ENCODE measurements around the gene C22orf31.
A peak's percentile ranks its signal among the peaks of the same experiment; 100 is the strongest.

The C22orf31 gene

DNA sequence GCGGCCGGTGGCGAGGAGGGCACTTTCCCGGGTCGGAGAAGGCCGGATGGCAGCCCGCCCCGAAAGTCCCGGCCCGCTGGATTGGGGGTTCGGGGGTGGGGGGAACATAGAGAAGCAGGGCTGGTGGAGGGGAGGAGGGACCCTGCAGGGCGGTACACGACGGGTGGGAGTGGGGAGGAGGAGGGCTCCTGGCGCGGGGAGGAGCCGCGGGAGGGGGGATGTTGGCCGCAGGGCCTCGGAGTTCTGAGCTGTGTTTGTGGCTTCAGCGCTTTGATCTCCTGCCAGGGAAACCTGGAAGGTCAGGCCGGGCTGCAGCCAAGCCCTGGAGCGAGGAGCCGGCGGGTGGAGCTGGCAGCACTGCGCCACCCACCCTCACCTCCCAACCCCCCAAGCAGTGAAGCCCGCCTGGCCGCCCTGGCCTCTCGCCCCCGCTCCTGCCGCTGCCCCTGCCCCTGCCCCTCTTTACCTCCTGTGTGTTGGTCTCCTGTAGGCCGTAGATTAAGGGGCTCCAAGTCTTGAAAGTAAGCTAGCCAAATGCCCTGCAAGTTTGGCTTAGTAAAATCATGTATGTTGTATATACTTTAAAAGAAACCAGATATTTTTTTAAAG is 30.9 kb downstream of the C22orf31 start:
- H3K27ac ChIP-seq (ENCODE audit: low read depth, low read length), result no peak overlapping the region
- no peaks in the 10 kb centered on the region for H3K9me2 ChIP-seq (replicated peaks; ENCODE audit: control insufficient read depth, low read length)
- H4K20me1 ChIP-seq (ENCODE audit: control insufficient read depth, insufficient read depth, low read depth, low read length), result no peaks in the 10 kb centered on the region
- peaks cover 30% of the 10 kb centered on the region for H3K27me3 ChIP-seq (ENCODE audit: control insufficient read depth, low read length)
- no peaks in the 10 kb centered on the region for H3K36me3 ChIP-seq (ENCODE audit: control insufficient read depth, low read length)
- H3K4me3 ChIP-seq (ENCODE audit: low read length), result no peak overlapping the region
- no peaks in the 10 kb centered on the region for H3K4me1 ChIP-seq (ENCODE audit: control insufficient read depth, low read length)
- no peaks in the 10 kb centered on the region for H3K9me3 ChIP-seq (ENCODE audit: control insufficient read depth, insufficient read depth, low read length)
- no peaks in the 10 kb centered on the region for H3F3A ChIP-seq (ENCODE audit: control insufficient read depth, insufficient read depth)
- no peak for TF ChIP-seq CTCF (IDR thresholded peaks at IDR 0.05; ENCODE audit: low read depth, low read length, poor library complexity, severe bottlenecking)
- TF ChIP-seq EZH2phosphoT487 (IDR thresholded peaks at IDR 0.05; ENCODE audit: borderline replicate concordance, low read length), result 0 out of 2 replicates have a peak, but pooled peaks have one; percentile 52
- no peak overlapping the region for H3K4me2 ChIP-seq (ENCODE audit: low read length)
- no peaks in the 10 kb centered on the region for H3K79me2 ChIP-seq (ENCODE audit: control insufficient read depth, low read length)

DNA sequence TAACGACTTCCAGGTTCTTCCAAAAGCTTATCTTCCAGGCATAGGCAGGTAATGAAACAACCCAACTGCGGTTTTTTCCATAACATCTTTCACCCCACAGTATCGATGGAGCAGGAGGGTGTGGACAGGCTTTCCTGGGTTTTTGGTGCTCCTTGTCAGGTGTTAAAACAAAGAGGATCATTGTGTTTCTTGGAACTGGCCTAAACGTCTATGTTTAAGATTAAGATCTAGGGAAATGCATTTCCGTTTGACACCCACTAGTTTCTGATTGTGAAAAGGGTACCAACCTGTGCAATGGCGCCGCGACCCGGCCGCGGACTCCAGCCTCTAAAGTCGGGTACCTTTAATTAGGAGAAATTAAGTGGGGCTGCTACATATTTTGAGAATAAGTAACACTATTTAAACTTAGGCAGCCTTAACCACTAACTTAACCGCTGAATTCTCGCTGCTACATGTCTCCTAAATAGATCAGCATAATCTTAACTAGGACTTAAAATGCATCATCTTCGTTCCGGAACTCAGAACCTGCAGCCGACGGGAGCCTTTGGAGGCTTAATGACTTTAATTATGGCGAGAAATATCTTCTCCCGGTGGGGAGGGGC is 31.5 kb downstream of the C22orf31 start:
- H3K27me3 ChIP-seq (ENCODE audit: control insufficient read depth, low read length), result peaks cover 30% of the 10 kb centered on the region
- H3K9me2 ChIP-seq (replicated peaks; ENCODE audit: control insufficient read depth, low read length), result no peaks in the 10 kb centered on the region
- no peaks in the 10 kb centered on the region for H3K79me2 ChIP-seq (ENCODE audit: control insufficient read depth, low read length)
- no peak overlapping the region for H3K4me3 ChIP-seq (ENCODE audit: low read length)
- H4K20me1 ChIP-seq (ENCODE audit: control insufficient read depth, insufficient read depth, low read depth, low read length), result no peaks in the 10 kb centered on the region
- no peaks in the 10 kb centered on the region for H3K36me3 ChIP-seq (ENCODE audit: control insufficient read depth, low read length)
- TF ChIP-seq CTCF (IDR thresholded peaks at IDR 0.05; ENCODE audit: low read depth, low read length, poor library complexity, severe bottlenecking), result no peak
- no peak for TF ChIP-seq EZH2phosphoT487 (IDR thresholded peaks at IDR 0.05; ENCODE audit: borderline replicate concordance, low read length)
- H3K4me1 ChIP-seq (ENCODE audit: control insufficient read depth, low read length), result no peaks in the 10 kb centered on the region
- H3F3A ChIP-seq (ENCODE audit: control insufficient read depth, insufficient read depth), result no peaks in the 10 kb centered on the region
- H3K27ac ChIP-seq (ENCODE audit: low read depth, low read length), result no peak overlapping the region
- no peaks in the 10 kb centered on the region for H3K9me3 ChIP-seq (ENCODE audit: control insufficient read depth, insufficient read depth, low read length)
- no peak overlapping the region for H3K4me2 ChIP-seq (ENCODE audit: low read length)

- Histone ChIP-seq H3K4me1 (ENCODE audit: control insufficient read depth, low read length) (no peaks in the 10 kb centered on the region), H3K79me2 (ENCODE audit: control insufficient read depth, low read length) (no peaks in the 10 kb centered on the region), H3K9me3 (ENCODE audit: control insufficient read depth, insufficient read depth, low read length) (no peaks in the 10 kb centered on the region), H3F3A (ENCODE audit: control insufficient read depth, insufficient read depth) (no peaks in the 10 kb centered on the region), H3K4me2 (ENCODE audit: low read length) (no peak overlapping the region), H3K9me2 (replicated peaks; ENCODE audit: control insufficient read depth, low read length) (no peaks in the 10 kb centered on the region), H3K27me3 (ENCODE audit: control insufficient read depth, low read length) (peaks cover 32% of the 10 kb centered on the region), H4K20me1 (ENCODE audit: control insufficient read depth, insufficient read depth, low read depth, low read length) (no peaks in the 10 kb centered on the region), H3K36me3 (ENCODE audit: control insufficient read depth, low read length) (no peaks in the 10 kb centered on the region), H3K4me3 (ENCODE audit: low read length) (no peak overlapping the region), H3K27ac (ENCODE audit: low read depth, low read length) (no peak overlapping the region)
- no peak for TF ChIP-seq CTCF (IDR thresholded peaks at IDR 0.05; ENCODE audit: low read depth, low read length, poor library complexity, severe bottlenecking)
- TF ChIP-seq EZH2phosphoT487 (IDR thresholded peaks at IDR 0.05; ENCODE audit: borderline replicate concordance, low read length), result no peak
Observed at GRCh38 chr22:29029202-29030000, 32.2 kb downstream of the C22orf31 start.

All from DOHH2 (cell line).